GM19035 (cell line): ENCODE data around the gene RAMP1.
"Not testable (repeated sequence)": the region's sequence is repeated elsewhere in the genome, so short reads cannot be mapped to it uniquely, and the experiment has no call there.

Experiments used
- ATAC-seq: cut with Tn5 transposase; IDR thresholded peaks from one replicate; pipeline ENCODE4 v1.9.1; 2021; ENCODE audit not compliant: unreplicated experiment

RAMP1 gene

GRCh38 chr2:237943395-237944094 lies 84.1 kb downstream of the RAMP1 start:
- ATAC-seq, result no peak

- ATAC-seq, result no peak
Observed at GRCh38 chr2:237944302-237944701, 84.9 kb downstream of the RAMP1 start.

GRCh38 chr2:237946423-237946822 lies 87.0 kb downstream of the RAMP1 start:
- ATAC-seq, result no peak

- not testable (repeated sequence) for ATAC-seq
Observed at GRCh38 chr2:237951354-237951753, 91.9 kb downstream of the RAMP1 start.

- ATAC-seq, result no peak
Observed at GRCh38 chr2:237951878-237952277, 92.5 kb downstream of the RAMP1 start.

- ATAC-seq, result no peak
Observed at GRCh38 chr2:237952851-237953250, 93.4 kb downstream of the RAMP1 start.

- ATAC-seq, result no peak
Observed at GRCh38 chr2:237955640-237956401, 96.4 kb downstream of the RAMP1 start.

- no peak for ATAC-seq
Observed at GRCh38 chr2:237956402-237956736, 96.9 kb downstream of the RAMP1 start.

GRCh38 chr2:237961637-237962036 lies 102.2 kb downstream of the RAMP1 start:
- no peak for ATAC-seq
